Neural cell (in vitro differentiated cells): ENCODE results near the gene SLC1A2.

ENCODE experiments used
- RAD21 ChIP-seq: fragments of 450-650 bp; conservative IDR thresholded peaks from 2 replicates; pipeline ENCODE4 v1.6.1; 2014; ENCODE audit warnings: antibody characterized with exemption, mild to moderate bottlenecking, moderate library complexity
- TAF1 ChIP-seq: IDR thresholded peaks from 2 replicates; pipeline ENCODE4 v1.6.1; 2012; ENCODE audit warnings: low read depth
- TF ChIP-seq, protein P1 (sequence below): IDR thresholded peaks from 2 replicates; pipeline ENCODE4 v1.6.1; 2012; ENCODE audit warnings: borderline replicate concordance

- TF ChIP-seq, protein P1, sequence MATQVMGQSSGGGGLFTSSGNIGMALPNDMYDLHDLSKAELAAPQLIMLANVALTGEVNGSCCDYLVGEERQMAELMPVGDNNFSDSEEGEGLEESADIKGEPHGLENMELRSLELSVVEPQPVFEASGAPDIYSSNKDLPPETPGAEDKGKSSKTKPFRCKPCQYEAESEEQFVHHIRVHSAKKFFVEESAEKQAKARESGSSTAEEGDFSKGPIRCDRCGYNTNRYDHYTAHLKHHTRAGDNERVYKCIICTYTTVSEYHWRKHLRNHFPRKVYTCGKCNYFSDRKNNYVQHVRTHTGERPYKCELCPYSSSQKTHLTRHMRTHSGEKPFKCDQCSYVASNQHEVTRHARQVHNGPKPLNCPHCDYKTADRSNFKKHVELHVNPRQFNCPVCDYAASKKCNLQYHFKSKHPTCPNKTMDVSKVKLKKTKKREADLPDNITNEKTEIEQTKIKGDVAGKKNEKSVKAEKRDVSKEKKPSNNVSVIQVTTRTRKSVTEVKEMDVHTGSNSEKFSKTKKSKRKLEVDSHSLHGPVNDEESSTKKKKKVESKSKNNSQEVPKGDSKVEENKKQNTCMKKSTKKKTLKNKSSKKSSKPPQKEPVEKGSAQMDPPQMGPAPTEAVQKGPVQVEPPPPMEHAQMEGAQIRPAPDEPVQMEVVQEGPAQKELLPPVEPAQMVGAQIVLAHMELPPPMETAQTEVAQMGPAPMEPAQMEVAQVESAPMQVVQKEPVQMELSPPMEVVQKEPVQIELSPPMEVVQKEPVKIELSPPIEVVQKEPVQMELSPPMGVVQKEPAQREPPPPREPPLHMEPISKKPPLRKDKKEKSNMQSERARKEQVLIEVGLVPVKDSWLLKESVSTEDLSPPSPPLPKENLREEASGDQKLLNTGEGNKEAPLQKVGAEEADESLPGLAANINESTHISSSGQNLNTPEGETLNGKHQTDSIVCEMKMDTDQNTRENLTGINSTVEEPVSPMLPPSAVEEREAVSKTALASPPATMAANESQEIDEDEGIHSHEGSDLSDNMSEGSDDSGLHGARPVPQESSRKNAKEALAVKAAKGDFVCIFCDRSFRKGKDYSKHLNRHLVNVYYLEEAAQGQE: no peak
- TF ChIP-seq RAD21 (no peak), TAF1 (no peak)
Observed at GRCh38 chr11:35208795-35209194, 210.6 kb downstream of the SLC1A2 start.
